ENCODE results near the gene EML2. TPM values are rescaled to one million over a fixed set of nuclear protein-coding genes. Genes with fewer than 3 reads are reported as not detected.

Gene EML2
- total RNA-seq, 2 donors from 2014 or later, result 18.7 to 22.5 TPM

- DNase-seq (ENCODE audit: low spot score), result no peak
- Histone ChIP-seq H3K27me3 (no peaks in the 10 kb centered on the region), H3K4me1 (peaks cover 0 to 21% of the 10 kb centered on the region in 2 donors), H3K4me3 (peak overlapping the region; percentile 67 to 69), H3K27ac (peak overlapping the region; percentile 93 to 96), H3K36me3 (peaks cover 3% of the 10 kb centered on the region), H3K9me3 (no peaks in the 10 kb centered on the region)
- no peak for TF ChIP-seq CTCF (IDR thresholded peaks at IDR 0.05)
These were observed 54.0 kb downstream of the EML2 start for GRCh38 chr19:45585158-45585577.

GRCh38 chr19:45584332-45585157 is 54.7 kb downstream of the EML2 start, which contains the start of gene OPA3:
TSS of gene OPA3 (minus strand) at chr19:45584802. CDS start at chr19:45584764, 38 bp downstream.
- no peaks in the 10 kb centered on the region for H3K9me3 ChIP-seq
- H3K36me3 ChIP-seq, result no peaks in the 10 kb centered on the region
- peak within 1 kb of the TSS; percentile 67 to 69 for H3K4me3 ChIP-seq
- peak; percentile 100 for DNase-seq (ENCODE audit: low spot score)
- no peaks in the 10 kb centered on the region for H3K27me3 ChIP-seq
- no peak for TF ChIP-seq CTCF (IDR thresholded peaks at IDR 0.05)
- peak within 1 kb of the TSS; percentile 93 to 96 for H3K27ac ChIP-seq
- H3K4me1 ChIP-seq, result peaks cover 0 to 21% of the 10 kb centered on the region in 2 donors

- Histone ChIP-seq H3K27me3 (no peaks in the 10 kb centered on the region), H3K4me3 (no peak overlapping the region), H3K9me3 (no peaks in the 10 kb centered on the region), H3K4me1 (peaks cover 0 to 45% of the 10 kb centered on the region in 2 donors), H3K36me3 (no peaks in the 10 kb centered on the region), H3K27ac (no peak overlapping the region)
- DNase-seq (ENCODE audit: low spot score), result no peak
- TF ChIP-seq CTCF (IDR thresholded peaks at IDR 0.05), result no peak
These were observed 57.6 kb downstream of the EML2 start for GRCh38 chr19:45581576-45581975.

DNA sequence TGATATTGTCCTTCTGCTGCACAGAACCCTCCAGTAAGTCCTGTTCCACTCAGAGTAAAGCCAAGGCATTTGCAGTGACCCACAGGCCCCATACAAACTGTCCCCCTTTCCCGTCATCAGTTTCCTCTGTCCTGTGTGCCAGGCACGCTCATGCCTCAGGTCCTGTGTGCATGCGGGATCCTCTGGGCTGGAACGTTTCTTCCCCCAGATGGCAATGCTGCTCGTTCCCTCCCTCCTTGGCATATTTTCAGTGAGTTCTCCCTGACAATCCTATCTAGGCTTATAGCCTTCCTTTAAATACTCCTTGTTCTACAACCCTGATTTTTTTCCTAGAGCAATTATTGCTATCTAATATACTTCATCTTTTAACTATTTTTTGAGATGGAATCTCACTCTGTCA is 60.3 kb downstream of the EML2 start:
- no peak for DNase-seq (ENCODE audit: low spot score)
- H3K27ac ChIP-seq, result peak overlapping the region; percentile 53 to 67
- no peak overlapping the region for H3K4me3 ChIP-seq
- no peaks in the 10 kb centered on the region for H3K9me3 ChIP-seq
- no peak for TF ChIP-seq CTCF (IDR thresholded peaks at IDR 0.05)
- H3K36me3 ChIP-seq, result no peaks in the 10 kb centered on the region
- no peaks in the 10 kb centered on the region for H3K27me3 ChIP-seq
- peaks cover 0 to 58% of the 10 kb centered on the region in 2 donors for H3K4me1 ChIP-seq

GRCh38 chr19:45577111-45577905 is 61.9 kb downstream of the EML2 start:
- peaks cover 0 to 53% of the 10 kb centered on the region in 2 donors for H3K4me1 ChIP-seq
- no peaks in the 10 kb centered on the region for H3K9me3 ChIP-seq
- no peak overlapping the region for H3K4me3 ChIP-seq
- peak overlapping the region; percentile 67 to 82 for H3K27ac ChIP-seq
- H3K27me3 ChIP-seq, result no peaks in the 10 kb centered on the region
- DNase-seq (ENCODE audit: low spot score), result no peak
- no peaks in the 10 kb centered on the region for H3K36me3 ChIP-seq
- TF ChIP-seq CTCF (IDR thresholded peaks at IDR 0.05), result no peak
